CD14-positive monocyte (primary cell): Measurements from ENCODE around the gene CALML5. TPM values are rescaled to one million over a fixed set of nuclear protein-coding genes. Genes with fewer than 3 reads are reported as not detected.

Experiments used
- DNase-seq, 3 donors: peaks; one replicate each; pipeline ENCODE4 v3.0.0-alpha.2; 2011 to 2022
- H2AFZ ChIP-seq: 2 replicates; pipeline ENCODE4 v1.6.0; 2012; ENCODE audit warnings: mild to moderate bottlenecking, low read depth, low read length, inconsistent platforms; ENCODE audit not compliant: insufficient read depth, poor library complexity, severe bottlenecking
- H3K27ac ChIP-seq, 2 donors: 1 replicate in 1 of 2; 2 replicates in 1 of 2; pipeline ENCODE4 v1.5.1; 2012 to 2013; ENCODE audit warnings: low read length in 2 of 2, control low read depth in 1 of 2, inconsistent platforms in 1 of 2, low read depth in 1 of 2, mild to moderate bottlenecking in 1 of 2
- H3K27me3 ChIP-seq, 2 donors: one replicate each; pipeline versions ENCODE4 v1.6.0 to v1.6.1; 2011 to 2013; ENCODE audit warnings: low read length in 2 of 2; ENCODE audit not compliant: control insufficient read depth in 2 of 2, insufficient read depth in 2 of 2
- H3K36me3 ChIP-seq, 2 donors: replicated peaks in 1 of 2; 1 replicate in 1 of 2; 2 replicates in 1 of 2; pipeline versions ENCODE4 v1.5.1 to v1.6.1; 2012 to 2013; ENCODE audit warnings: low read length in 2 of 2, control low read depth in 1 of 2, inconsistent platforms in 1 of 2, mild to moderate bottlenecking in 1 of 2; ENCODE audit not compliant: insufficient read depth in 2 of 2, control insufficient read depth in 1 of 2
- H3K4me1 ChIP-seq, 2 donors: 1 replicate in 1 of 2; 2 replicates in 1 of 2; pipeline versions ENCODE4 v1.5.1 to v1.6.1; 2012 to 2013; ENCODE audit warnings: low read length in 2 of 2, control low read depth in 1 of 2, inconsistent platforms in 1 of 2, mild to moderate bottlenecking in 1 of 2, moderate library complexity in 1 of 2; ENCODE audit not compliant: insufficient read depth in 2 of 2, control insufficient read depth in 1 of 2
- H3K4me2 ChIP-seq: replicated peaks from 2 replicates; pipeline ENCODE3; 2012; ENCODE audit warnings: low read length, moderate library complexity, mild to moderate bottlenecking; ENCODE audit not compliant: poor library complexity, severe bottlenecking; ENCODE audit errors: extremely low read depth
- H3K4me3 ChIP-seq, 3 experiments: fragments of 200-600 bp in 1 of 3; sonication (generic) in 1 of 3; replicated peaks in 1 of 3; 1 replicate in 2 of 3; 2 replicates in 1 of 3; pipeline ENCODE4 v1.5.1; 2011 to 2013; ENCODE audit warnings: low read length in 3 of 3, mild to moderate bottlenecking in 3 of 3, control low read depth in 2 of 3, low read depth in 2 of 3, inconsistent platforms in 1 of 3, moderate library complexity in 1 of 3
- H3K79me2 ChIP-seq: 2 replicates; pipeline ENCODE4 v1.6.0; 2012; ENCODE audit warnings: mild to moderate bottlenecking, control low read depth, inconsistent platforms, low read length, moderate library complexity; ENCODE audit not compliant: insufficient read depth
- H3K9ac ChIP-seq: 2 replicates; pipeline ENCODE4 v1.6.0; 2017; ENCODE audit warnings: low read length, mild to moderate bottlenecking; ENCODE audit not compliant: insufficient read depth, poor library complexity, severe bottlenecking
- H3K9me3 ChIP-seq, 2 donors: replicated peaks in 1 of 2; 1 replicate in 1 of 2; 2 replicates in 1 of 2; pipeline versions ENCODE4 v1.5.1 to v1.6.1; 2012 to 2013; ENCODE audit warnings: low read length in 2 of 2, control low read depth in 1 of 2; ENCODE audit not compliant: control insufficient read depth in 1 of 2, insufficient read depth in 1 of 2
- H4K20me1 ChIP-seq: 2 replicates; pipeline ENCODE4 v1.6.0; 2012; ENCODE audit warnings: mild to moderate bottlenecking, low read length, control low read depth, moderate library complexity; ENCODE audit not compliant: insufficient read depth
- H3K27ac Mint-ChIP-seq, 7 donors: one replicate each; pipeline ENCODE4 v1.8.0; 2020; ENCODE audit warnings: mild to moderate bottlenecking in 7 of 7, mixed read lengths in 7 of 7, moderate library complexity in 6 of 7, inconsistent platforms in 2 of 7
- H3K27me3 Mint-ChIP-seq, 3 donors: one replicate each; pipeline ENCODE4 v1.8.0; 2021 to 2022; ENCODE audit warnings: low read depth in 3 of 3, mild to moderate bottlenecking in 3 of 3, mixed read lengths in 3 of 3, moderate library complexity in 3 of 3, inconsistent platforms in 1 of 3
- H3K36me3 Mint-ChIP-seq, 2 donors: one replicate each; pipeline ENCODE4 v1.8.0; 2020; ENCODE audit warnings: mixed read lengths in 2 of 2, inconsistent platforms in 1 of 2, mild to moderate bottlenecking in 1 of 2
- H3K4me1 Mint-ChIP-seq: one replicate; pipeline ENCODE4 v1.8.0; 2020; ENCODE audit warnings: mild to moderate bottlenecking, mixed read lengths
- H3K4me3 Mint-ChIP-seq, 2 donors: one replicate each; pipeline ENCODE4 v1.8.0; 2020; ENCODE audit warnings: mild to moderate bottlenecking in 2 of 2, mixed read lengths in 2 of 2, moderate library complexity in 1 of 2
- H3K9me3 Mint-ChIP-seq, 7 donors: one replicate each; pipeline ENCODE4 v1.8.0; 2020 to 2022; ENCODE audit warnings: mixed read lengths in 7 of 7, mild to moderate bottlenecking in 6 of 7, moderate library complexity in 6 of 7, inconsistent platforms in 2 of 7
- CTCF ChIP-seq: fragments of 200-600 bp; IDR thresholded peaks from one replicate; pipeline ENCODE4 v1.8.0; 2022; ENCODE audit warnings: antibody characterized with exemption, mild to moderate bottlenecking
- WGBS: methylation state at CpG from one replicate; pipeline ENCODE4 v1.1.5; 2013; ENCODE audit warnings: missing lambda C conversion rate; ENCODE audit not compliant: insufficient coverage; 5-methylcytosine and 5-hydroxymethylcytosine counted together
- intact Hi-C, 2 donors: fragments of 100-400 bp; cut with micrococcal nuclease; formaldehyde crosslinking; loops; one replicate each; pipeline versions ENCODE4 v1.15.0 to v1.15.1; 2023
- polyA plus RNA-seq, 3 donors: library from polyadenylated mRNA; depleted of rRNA in 1 of 3; unstranded in 2 of 3; stranded (reverse) in 1 of 3; fragments of 300-500 nt in 2 of 3; fragments of >200 nt in 1 of 3; fragmentation: Illumina TruSeq in 2 of 3; gene quantifications; 1 replicate in 2 of 3; 2 replicates in 1 of 3; pipeline ENCODE4 v1.2.3, GENCODE V29; 2012 to 2021

The CALML5 gene
- polyA plus RNA-seq, 3 donors: not detected

DNA sequence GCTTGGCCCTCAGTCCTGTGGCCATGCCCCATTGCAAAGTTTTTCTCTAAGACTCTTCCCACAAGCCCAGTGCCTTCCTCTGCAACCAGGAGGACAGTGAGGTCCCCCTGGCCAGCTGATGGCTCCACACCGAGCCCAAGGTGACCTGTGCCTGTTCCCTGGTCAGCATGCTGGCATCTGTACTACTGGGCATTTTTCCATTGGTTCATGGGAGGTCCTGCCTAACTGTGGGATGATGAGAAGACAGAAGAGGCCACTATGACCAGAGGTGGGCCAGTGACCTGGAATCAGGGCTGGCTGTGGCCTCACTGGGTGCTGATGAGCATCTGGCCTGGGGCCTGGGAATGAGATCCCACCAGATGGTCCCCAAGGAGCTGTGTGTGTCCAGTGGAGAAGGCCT lies 45.6 kb upstream of the CALML5 start:
- Histone ChIP-seq H3K27ac (no peak overlapping the region), H3K27me3 (no peaks in the 10 kb centered on the region), H4K20me1 (no peaks in the 10 kb centered on the region), H3K4me2 (no peak overlapping the region), H3K4me1 (peaks cover 21 to 37% of the 10 kb centered on the region in 2 donors), H3K79me2 (no peaks in the 10 kb centered on the region), H3K4me3 (no peak overlapping the region), H3K9me3 (peaks cover 3 to 10% of the 10 kb centered on the region in 2 donors), H3K9ac (no peak overlapping the region), H3K36me3 (no peaks in the 10 kb centered on the region), H2AFZ (peak overlapping the region; percentile 17)
- H3K27me3 Mint-ChIP-seq: peaks cover 0 to 1% (median 0%) of the 10 kb centered on the region in 3 donors
- no peak for TF ChIP-seq CTCF
- DNase-seq: no peak
- no peak overlapping the region for H3K4me3 Mint-ChIP-seq
- 100% methylated on average over 1 of the region's 1 CpG for WGBS
- H3K27ac Mint-ChIP-seq: no peak overlapping the region
- peaks cover 20% of the 10 kb centered on the region for H3K4me1 Mint-ChIP-seq
- H3K9me3 Mint-ChIP-seq: peaks cover 2 to 12% (median 7%) of the 10 kb centered on the region in 7 donors
- intact Hi-C loops: no loop called here
- no peaks in the 10 kb centered on the region for H3K36me3 Mint-ChIP-seq

- H3K4me3 ChIP-seq: no peak overlapping the region
- H3K36me3 Mint-ChIP-seq: no peaks in the 10 kb centered on the region
- H3K4me2 ChIP-seq: no peak overlapping the region
- no peak overlapping the region for H3K4me3 Mint-ChIP-seq
- peaks cover 21 to 35% of the 10 kb centered on the region in 2 donors for H3K4me1 ChIP-seq
- peak overlapping the region; percentile 6 for H2AFZ ChIP-seq
- H3K9me3 ChIP-seq: peaks cover 3 to 11% of the 10 kb centered on the region in 2 donors
- H3K79me2 ChIP-seq: no peaks in the 10 kb centered on the region
- H3K27me3 Mint-ChIP-seq: peaks cover 0 to 1% (median 0%) of the 10 kb centered on the region in 3 donors
- no peaks in the 10 kb centered on the region for H3K36me3 ChIP-seq
- intact Hi-C loops: no loop called here
- H3K27ac Mint-ChIP-seq: peak overlapping the region in 1 of 7 donors; percentile 28
- H3K9ac ChIP-seq: no peak overlapping the region
- H4K20me1 ChIP-seq: no peaks in the 10 kb centered on the region
- no peak overlapping the region for H3K27ac ChIP-seq
- peaks cover 27% of the 10 kb centered on the region for H3K4me1 Mint-ChIP-seq
- H3K9me3 Mint-ChIP-seq: peaks cover 2 to 12% (median 7%) of the 10 kb centered on the region in 7 donors
- 92% methylated on average over 3 of the region's 6 CpGs for WGBS
- DNase-seq: no peak
- no peak for TF ChIP-seq CTCF
- no peaks in the 10 kb centered on the region for H3K27me3 ChIP-seq
Observed at GRCh38 chr10:5544216-5544805, 44.9 kb upstream of the CALML5 start.
